IPS DF 19.7 (cell line): ENCODE results near the gene RBSN.

Experiments used
- DNase-seq: peaks from one replicate; pipeline ENCODE4 v3.0.0-alpha.2; 2013; ENCODE audit warnings: low read depth, low spot score

RBSN gene

DNA sequence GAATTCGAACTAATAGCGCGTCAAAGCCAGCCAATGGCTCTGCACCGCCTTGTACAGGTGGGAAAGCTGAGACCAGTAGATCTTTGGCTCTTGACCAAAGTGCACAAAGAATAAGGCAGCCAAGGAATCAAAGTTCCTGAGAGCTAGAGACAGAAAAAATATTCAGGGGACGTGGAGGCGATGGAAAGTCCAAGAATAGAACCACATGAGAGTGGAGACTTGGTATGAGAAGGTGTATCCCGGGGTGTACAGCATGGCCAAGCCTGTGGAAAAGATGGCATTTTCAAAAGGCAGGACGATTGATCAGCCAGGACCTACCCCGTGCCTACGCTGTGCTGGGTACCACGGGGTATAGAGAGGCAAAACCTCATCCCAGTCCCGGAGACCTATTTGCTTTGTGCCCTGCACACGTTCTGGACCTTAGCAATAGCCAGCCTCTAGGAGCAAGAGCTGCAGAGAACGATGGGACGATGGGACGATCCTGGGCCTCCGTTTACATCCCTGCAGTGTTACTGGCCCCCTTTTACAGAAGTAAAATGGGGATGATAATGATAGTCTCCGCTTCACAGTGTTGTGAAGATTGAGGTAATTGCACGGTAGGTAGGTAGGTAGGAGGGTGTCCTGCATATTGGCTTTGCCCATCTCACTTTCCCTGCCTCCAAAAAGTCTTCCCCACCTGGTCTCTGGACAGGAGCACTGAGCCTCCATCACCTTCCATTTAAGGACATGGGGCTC lies 583 bp upstream of the RBSN start:
- no peak for DNase-seq

DNA sequence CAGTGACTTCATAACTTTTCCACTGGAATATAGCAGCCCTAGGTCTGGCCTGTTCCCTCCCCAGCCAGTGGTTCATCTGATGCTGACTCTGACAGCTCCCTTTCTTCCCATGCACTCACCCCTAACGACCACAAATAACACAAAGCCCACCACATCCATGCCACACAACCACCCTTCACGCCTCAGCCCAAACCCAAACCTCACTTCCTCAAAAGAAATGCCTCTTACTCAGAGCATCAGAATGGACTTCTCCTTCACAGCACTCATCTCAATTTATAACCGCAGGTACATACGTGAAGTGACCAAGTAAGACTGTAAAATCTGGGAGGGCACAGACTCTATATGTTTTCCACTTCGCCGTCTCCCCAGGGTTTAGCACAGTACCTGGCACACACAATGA lies 1.1 kb downstream of the RBSN start:
- no peak for DNase-seq

DNA sequence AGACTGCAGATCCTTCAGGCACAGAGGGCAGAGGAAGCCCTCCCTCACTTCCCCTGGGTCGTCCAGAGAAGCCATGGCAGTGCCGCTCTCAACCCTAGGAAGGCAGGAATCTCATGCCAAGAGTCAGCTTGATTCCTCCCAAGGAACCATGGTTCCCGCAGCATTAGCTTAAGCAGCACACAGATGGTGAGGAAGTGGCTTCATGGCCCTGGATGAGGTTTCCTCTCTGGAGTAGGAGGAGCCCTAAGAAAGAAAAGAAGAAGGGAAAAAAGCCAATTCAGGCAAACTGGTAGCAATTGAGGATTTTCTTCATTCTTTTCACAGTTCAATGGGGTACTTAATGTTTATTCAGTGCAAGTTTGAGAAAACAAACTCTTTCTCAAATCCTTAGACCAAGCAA lies 2.9 kb downstream of the RBSN start:
- no peak for DNase-seq

DNA sequence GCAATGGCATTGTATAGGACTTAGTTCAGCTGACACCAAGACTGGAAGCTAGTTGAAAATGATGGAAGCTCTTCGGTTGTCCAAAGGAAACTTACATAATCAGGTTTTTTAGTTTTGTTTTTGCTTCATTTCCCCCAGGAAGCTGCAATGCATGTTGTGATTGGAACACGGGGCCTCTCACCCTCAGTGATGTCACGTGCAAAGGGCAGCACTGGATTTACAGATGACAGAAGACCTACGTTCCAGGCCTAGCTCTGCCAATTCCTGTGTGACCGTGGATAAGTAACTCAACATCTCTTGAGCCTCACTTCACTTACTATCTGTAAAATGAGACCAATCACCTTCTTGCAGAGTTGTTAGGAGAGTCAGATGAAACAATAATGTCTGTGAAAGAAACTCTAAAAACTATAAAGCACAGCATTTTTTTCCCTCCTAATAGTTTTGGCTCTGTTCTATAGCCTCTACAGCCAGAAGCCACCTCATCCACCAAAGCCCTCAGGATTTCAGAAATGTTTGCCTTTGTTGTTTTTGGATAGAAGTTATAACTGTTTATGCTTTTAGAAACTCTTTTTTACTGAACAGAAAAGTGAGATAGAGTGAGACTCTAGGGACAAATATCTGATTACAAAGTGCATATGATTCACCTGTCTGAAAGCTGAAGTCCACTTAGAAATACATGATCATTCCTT lies 4.6 kb downstream of the RBSN start:
- DNase-seq: no peak

DNA sequence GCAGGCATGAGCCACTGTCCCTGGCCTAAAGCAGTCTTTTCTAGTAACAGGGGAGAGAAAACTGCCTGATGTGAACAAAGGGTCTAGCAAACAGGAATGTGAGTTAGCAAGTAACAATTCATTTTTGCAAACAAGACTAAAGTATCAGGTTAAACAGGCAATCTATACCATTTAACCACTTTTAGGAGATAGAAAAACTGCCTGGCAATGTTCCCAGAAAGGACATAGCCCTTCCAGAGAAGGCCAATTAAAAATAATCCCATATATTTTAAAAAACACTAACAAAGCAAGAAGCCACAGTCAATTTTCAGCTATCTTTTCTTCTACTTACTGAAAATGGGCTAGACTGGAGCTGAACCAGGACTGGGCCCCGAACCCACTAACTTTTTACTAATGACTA lies 6.3 kb downstream of the RBSN start:
- no peak for DNase-seq

DNA sequence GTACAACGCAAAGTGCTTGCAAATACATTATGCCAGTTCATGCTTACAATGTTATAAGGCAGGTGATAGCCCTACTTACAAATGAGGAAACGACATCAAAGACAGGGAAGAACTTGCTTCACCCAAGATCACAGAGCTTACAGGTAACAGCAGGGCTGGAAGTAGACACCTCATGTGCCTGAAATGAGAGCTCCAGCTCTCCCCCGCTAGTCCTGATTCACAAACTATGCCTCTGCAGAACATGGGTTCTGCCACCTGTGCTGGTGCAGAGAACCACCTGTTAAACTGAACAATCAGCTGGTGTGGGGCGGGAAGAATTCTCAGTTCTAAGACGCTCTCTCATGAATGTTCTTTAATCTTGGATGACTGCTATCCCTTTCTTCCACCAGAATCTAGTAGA lies 7.4 kb downstream of the RBSN start:
- no peak for DNase-seq

DNA sequence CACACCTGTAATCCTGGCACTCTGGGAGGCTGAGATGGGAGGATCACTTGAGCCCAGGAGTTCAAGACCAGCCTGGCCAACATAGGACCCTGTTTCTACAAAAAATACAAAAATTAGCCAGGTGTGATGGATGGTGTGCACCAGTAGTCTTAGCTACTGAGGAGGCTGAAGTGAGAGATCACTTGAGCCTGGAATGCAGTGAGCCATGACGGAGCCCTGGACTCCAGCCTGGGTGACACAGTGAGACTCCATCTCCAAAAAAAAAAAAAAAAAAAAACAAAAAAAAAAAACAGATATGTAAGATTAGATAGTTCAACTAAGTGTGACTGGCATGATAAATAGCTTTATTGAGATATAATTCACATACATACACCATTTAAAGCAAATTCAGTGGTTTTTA lies 9.7 kb downstream of the RBSN start:
- no peak for DNase-seq

DNA sequence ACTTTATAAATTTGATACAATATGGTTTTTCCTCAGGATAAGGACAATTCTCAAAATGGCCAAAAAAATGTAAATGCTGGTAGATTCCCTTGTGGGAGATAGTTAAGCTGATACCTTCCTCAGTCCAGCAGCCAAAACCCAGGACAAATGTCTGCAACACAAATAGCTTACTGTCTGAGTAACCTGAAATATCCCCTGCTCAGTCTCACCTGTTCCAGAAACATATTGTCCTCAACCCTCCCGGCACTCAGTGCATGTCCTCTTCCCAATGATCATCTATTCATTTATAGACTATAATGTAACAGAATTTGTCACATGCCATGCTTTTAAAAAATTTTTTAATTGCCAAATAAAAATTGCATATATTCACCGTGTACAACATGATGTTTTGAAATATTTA lies 12.2 kb downstream of the RBSN start:
- DNase-seq: no peak

DNA sequence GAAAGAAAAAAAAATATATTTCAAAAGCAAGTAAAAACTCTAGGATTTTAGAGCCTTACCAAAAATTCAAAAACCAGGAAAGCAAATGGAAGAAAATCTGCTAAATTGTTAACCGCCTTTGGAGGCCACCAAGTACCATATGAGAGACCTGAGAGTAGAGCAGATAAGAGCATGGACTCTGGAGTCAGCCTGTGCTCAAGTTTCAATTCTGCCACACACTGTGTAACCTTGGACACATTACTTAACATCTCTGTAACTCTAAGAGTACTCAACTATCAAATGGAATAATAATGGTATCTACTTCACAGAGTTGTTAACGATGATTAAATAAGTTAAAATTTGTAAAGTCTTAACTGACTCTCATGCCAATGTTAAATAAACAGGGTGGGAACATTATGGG lies 12.7 kb downstream of the RBSN start:
- DNase-seq: no peak

DNA sequence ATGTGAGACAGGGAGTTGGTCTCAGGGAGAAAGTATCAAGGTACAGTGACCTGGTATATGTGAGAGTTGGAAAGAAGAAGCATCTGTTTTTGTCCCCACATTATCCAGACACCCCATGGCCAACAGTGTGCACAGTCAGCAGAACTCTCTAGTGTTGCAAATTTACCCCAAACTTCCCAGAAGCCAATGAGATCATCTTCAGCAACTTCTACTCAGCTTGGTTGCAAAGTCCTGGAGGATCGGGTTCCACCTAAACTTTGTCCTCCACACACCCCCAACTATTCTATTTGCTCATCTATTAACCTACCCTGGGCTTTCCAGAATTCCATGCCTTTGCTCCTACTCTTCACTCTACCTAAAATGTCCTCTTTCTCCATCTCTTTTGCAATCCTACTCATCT lies 15.7 kb downstream of the RBSN start:
- DNase-seq: no peak

DNA sequence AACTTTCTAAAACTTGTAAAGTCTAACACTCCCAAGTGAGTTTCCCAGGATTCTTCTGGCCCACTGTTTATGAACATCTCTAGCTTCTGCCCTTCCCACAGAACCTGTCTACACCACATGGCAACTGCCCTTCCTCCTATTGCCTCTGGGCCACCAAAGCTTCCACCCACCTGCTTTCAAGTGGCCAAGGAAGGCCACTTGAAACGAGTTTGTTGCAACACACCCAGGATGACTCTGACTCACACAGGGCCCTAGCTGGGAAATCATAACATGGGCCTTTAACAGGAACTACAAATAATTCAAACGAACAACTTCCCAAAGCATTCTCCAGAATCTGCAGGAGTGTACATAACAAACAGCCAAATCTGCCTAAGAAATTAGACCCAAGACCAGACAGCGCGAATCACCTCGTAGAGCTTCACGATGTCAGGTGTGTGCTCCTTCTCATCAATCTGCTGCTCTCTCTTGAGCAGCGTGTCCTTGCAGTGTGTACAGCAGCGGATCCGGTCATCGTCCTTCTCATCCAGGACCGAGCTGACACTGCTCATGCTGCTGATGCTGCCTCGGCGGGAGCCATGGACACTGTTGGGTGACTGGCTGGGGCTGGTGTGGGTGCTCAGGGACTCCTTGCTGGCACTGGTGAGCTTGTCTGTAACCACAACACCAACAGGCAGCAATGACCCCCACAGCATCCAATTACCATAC lies 16.8 kb downstream of the RBSN start:
- no peak for DNase-seq

DNA sequence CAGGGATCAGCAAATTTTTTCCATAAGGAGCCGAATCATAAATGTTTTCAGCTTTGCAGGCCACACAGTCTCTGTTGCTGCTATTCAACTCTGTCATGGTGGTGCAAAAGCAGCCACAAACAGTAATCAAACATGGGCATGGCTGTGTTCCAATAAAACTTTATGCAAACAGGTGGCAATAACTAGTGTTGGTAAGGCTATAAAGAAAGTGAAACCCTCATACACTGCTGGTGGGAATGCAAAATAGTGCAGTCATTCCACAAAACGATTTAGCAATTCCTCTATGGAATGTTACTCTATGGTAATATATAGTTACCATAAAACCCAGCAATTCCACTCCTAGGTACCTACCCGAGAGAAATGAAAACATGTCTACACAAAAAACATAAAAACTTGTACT lies 19.9 kb downstream of the RBSN start:
- no peak for DNase-seq

DNA sequence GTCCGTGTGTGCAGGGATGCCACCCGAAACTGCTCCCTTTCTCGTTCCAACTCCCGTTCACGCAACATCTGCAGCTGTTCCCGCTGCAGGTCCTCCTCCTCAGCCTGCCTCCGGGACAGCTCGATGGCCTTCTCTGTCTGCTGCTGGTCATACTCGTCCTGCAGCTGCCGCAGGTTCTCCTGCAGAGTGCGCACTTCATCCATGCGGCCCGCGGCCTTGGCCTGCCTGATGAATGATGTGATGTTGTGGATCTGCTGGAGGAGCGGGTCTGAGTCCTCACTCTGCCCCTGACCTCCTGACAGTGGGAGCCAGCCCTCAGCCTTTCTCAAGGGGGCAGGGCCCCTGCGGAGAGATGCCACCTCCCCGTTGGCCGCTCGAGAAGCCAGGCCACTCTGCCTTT lies 24.4 kb downstream of the RBSN start:
- DNase-seq: no peak

DNA sequence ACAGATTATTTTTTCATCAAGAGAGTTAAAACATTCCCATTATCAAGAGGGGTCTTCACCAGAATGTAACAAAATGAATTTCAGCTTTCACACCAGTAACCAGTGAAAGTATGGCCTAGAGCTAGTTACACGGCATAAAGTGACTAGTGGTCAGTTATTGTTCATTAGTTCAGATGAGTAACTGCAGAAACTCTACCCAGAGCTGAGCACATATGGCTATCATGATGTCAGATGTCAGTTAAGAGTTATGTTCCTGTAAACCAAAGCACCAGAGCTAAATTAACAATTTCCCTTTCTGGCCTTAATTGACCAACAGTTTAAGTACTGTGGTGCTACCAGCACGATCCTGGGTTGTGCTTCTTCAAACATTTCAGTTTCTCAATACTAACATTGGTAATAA lies 27.2 kb downstream of the RBSN start:
- no peak for DNase-seq

DNA sequence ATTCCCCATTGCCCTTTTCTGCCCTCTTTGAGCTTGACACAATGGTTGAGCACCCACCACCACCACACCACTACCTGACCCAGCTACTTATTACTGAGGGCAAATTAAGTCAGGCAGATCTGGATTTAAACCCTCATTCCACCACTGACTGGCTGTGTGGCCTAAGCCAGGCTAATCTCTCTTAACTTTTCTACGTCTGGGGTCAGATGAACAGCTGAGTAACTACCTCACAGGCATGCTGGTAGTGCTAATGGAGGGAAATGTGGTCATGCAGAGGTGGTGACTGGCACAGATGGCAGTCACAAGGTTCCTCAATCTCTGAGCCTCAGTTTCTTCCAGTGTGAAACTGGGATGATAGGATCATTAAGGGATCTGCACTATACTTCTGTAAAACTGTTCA lies 29.5 kb downstream of the RBSN start:
- no peak for DNase-seq

DNA sequence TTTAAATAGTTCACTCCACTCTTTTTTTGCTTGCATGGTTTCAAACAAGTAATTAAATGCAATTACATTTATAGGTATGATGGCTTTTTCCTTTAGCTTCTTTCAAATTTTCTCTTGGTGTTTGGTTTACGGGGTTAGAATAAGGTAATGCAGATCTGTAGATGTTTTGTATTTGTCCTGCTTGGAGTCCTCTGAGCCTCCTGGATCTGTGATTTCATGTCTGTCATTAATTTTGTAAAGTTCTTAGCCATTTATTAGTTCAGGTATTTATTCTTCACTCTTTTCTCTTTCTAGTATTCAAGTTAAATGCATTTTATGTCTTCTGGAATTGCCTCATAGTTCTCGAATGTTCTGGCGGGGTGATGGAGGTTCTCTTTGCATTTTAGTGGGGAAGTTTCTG lies 32.5 kb downstream of the RBSN start:
- no peak for DNase-seq

DNA sequence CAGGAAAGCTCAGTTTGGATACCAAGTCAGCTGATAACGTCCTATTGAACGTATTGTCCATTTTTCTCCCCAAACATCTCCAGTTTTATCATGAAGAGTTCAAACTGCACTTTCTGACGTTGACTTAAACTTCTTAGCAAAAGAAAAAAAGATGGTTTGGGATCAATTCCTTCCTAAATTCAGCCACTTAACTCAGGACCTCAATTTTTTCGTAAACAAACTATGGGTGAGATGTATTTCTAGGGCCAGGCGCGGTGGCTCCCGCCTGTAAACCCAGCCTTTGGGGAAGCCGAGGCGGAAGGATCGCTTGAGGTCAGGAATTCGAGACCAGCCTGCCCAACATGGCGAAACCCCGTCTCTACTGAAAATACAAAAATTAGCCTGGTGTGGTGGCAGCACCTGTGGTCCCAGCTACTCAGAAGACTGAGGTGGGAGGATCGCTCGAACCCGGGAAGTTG lies 33.4 kb downstream of the RBSN start:
- no peak for DNase-seq

DNA sequence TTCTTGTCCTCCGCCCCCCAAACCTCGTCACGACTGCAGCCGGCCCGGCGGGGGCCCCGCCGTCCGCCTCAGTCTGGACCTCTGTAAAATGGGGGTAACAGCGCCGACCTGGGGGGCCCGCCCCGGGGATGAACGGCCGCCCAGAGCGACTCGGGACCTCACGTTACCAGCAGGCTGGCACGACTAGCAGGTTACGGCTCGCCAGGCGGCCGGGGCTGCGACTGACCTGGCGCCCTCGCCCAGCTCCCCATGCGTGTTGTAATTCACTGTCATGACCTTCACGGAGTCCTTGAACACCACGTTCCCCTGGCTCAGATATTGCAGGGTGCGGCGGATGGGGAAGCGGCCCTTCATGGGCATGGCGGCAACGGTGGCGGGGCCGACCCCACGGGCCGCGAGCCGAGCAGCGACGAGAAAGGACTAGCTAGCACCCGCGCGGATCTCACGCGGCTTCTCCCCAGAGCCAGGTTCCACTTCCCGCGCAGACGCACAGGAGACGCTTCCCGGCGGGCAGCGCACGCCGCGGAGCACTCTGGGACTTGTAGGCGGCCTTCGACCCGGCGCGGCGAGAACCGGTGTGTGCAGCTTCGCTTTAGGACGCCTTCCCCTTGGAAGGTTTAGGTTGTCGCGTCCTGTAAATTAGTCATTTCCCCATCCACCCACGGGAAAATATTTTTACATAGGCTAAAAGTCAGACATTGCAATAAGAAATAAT lies 34.0 kb downstream of the RBSN start, which contains the start of gene MRPS25:
MRPS25 (minus strand) TSS at position 481 of the 715 bp plus-strand sequence; CDS start at position 360, 121 bp downstream.
- DNase-seq: peak; percentile 23

DNA sequence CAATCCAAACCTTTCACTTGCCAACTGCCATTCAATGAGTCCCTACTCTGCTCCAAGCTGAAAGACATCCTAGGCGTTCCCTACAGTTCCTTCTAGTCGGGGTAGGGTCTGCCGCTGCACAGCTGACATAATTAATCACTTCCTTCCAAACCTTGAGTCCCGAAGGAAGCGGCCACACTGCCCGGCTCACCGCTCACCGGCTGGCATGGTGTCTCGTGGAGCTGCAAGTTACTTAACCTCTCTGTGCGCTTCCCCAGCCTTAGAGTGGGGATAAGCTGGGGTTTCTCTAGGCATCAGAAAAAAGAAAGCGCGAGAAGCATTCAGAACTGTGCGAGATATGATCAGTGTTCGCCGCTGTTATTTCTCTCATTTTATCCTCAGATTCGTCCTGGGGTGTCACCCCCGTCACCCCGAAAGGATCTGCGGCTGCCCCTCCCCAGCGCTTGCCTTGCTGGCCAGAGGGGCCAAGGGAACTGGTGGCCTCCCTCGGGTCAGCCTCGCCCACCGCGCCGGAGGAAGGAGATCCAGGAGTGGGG lies 34.6 kb downstream of the RBSN start:
- no peak for DNase-seq

DNA sequence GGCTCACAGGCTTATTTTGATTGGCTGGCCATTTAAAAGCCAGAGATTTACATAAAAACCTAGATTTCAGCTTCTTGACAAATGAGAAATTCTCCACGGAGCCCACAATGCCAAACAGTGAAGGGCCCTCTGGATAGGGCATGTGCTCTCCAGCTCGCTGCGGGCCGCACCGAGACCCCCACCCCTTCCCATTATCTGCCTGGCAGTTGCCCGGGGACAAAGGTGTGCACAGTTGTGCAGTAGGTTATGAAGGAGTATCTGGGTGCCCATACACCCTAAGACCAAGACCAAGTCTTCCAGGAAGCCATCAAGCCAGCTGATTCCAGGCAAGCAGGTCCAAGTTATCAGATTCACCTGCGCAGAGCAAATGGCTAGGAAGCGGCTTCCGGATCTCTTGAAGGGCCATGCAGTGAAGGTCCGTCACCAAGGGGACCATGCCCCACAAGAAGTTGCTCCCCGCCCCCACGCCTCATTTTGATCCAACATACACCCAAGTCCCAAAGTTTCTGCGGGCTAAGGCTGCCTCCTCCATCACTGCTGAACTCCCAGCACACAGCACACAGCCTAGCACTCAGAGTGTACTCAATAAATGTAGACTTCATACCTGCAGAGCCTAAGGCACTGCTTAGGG lies 35.2 kb downstream of the RBSN start:
- no peak for DNase-seq

DNA sequence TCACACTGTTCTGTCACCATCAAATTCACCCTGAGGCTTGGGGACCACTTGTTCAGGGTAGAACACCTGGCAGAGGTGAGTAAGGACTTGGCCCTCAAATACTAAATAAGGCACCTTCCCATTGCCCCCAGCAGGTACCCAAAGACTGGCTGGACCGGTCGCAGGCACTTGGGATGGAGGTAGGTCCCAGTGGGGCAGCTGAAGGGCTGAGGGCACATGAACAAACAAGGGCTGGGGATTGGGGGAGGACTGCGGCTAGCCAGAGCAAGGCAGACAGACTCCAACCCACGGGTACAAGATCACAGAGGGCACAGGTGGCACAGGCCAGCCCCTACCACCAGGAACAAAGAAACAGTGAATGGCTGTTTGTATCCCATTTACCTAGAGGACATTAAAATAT lies 35.7 kb downstream of the RBSN start:
- DNase-seq: no peak
